Activated naive CD8-positive, alpha-beta T cell treated with anti-CD3 and anti-CD28 coated beads for 36 hours (primary cell): ENCODE measurements around the gene ZKSCAN1. TPM values are rescaled to one million over a fixed set of nuclear protein-coding genes. Genes with fewer than 3 reads are reported as not detected.

Experiments
- DNase-seq: peaks from one replicate; pipeline ENCODE4 v3.0.0; 2021
- H3K27ac Mint-ChIP-seq: one replicate; pipeline ENCODE4 v1.8.0; 2022; ENCODE audit warnings: mild to moderate bottlenecking, moderate library complexity, mixed read lengths
- H3K27me3 Mint-ChIP-seq: one replicate; pipeline ENCODE4 v1.8.0; 2022; ENCODE audit warnings: mild to moderate bottlenecking, mixed read lengths
- H3K36me3 Mint-ChIP-seq: one replicate; pipeline ENCODE4 v1.8.0; 2021; ENCODE audit warnings: mild to moderate bottlenecking, mixed read lengths
- H3K4me1 Mint-ChIP-seq: one replicate; pipeline ENCODE4 v1.8.0; 2021; ENCODE audit warnings: mixed read lengths
- H3K4me3 Mint-ChIP-seq: one replicate; pipeline ENCODE4 v1.8.0; 2022; ENCODE audit warnings: mild to moderate bottlenecking, moderate library complexity, mixed read lengths
- H3K9me3 Mint-ChIP-seq: one replicate; pipeline ENCODE4 v1.8.0; 2022; ENCODE audit warnings: mixed read lengths
- total RNA-seq, 2 experiments: library from RNA; stranded (reverse); gene quantifications; one replicate each; pipeline ENCODE4 v1.2.3, GENCODE V29; 2021

ZKSCAN1 gene
- total RNA-seq, 2 experiments from 2014 or later, result 38.6 to 41.5 TPM

DNA sequence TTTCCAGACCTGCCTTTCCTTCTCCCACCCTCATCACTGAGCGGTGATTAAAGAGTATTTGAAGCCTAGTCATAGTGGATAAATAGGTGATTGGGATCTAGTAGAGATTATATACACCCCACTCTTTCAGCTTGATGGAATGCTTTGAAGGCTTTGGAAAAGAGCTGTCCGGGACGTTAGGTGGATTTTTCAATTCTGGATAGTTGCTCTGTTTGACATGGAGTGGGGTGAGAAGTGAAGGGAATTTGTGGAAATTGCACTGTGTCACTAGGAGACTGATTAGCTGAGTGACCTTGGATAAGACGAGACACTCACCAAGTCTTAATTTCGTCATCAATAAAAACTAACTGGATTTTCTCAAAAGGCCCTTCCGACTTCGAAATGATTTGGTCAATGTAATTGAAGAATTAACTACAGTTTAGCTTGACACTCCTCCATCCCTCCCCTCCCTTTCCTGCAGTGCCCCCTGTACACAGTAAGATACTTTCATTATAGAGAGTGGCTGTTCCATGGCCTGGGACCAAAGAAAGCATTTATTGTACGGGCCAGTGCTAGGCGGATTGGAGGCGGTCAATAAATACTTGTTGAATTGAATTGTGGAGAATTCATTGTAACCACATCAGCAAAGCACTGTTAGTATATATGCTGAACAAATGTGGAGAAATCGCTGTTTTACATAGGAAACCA lies 962 bp downstream of the ZKSCAN1 start:
- peak overlapping the region; percentile 93 for H3K27ac Mint-ChIP-seq
- peaks cover 43% of the 10 kb centered on the region for H3K4me1 Mint-ChIP-seq
- no peak for DNase-seq
- H3K27me3 Mint-ChIP-seq, result no peaks in the 10 kb centered on the region
- H3K4me3 Mint-ChIP-seq, result peak overlapping the region; percentile 90
- no peaks in the 10 kb centered on the region for H3K9me3 Mint-ChIP-seq
- H3K36me3 Mint-ChIP-seq, result peaks cover 25% of the 10 kb centered on the region

DNA sequence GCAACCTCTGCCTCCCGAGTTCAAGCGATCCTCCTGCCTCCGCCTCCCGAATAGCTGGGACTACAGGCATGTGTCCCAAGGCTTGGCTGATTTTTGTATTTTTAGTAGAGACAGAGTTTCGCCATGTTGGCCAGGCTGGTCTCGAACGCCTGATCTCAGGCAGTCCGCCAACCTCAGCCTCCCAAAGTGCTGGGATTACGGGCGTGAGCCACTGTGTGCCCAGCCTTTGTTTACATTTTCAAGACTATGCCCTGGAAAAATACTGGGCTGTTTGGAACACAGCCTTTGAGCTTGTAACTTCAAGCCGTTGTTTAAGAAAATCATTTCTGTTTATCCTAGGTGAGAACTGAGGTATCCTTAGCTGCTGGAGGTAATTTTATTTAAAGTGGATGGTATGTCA lies 1.9 kb downstream of the ZKSCAN1 start:
- Mint-ChIP-seq H3K4me1 (peaks cover 49% of the 10 kb centered on the region), H3K36me3 (peaks cover 31% of the 10 kb centered on the region), H3K9me3 (no peaks in the 10 kb centered on the region), H3K27ac (no peak overlapping the region), H3K27me3 (no peaks in the 10 kb centered on the region), H3K4me3 (no peak overlapping the region)
- no peak for DNase-seq

DNA sequence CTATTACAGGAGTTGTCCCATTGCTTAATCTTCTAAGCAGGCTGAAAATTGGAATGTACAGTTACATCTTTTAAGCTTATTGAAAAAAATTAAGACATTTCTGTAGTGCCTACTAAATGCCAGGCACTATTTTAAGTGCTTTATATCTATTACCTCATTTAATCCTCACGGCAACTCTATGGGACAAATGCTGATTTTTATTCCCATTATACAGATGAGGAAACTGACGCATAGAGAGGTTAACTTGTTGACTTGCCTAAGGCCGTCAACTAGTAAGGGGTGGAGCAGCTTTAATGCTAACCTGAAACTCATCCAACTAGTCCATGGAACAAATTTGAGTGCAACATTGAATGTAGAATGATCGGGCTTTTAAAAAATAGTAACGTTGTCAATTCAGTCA lies 2.5 kb downstream of the ZKSCAN1 start:
- Mint-ChIP-seq H3K4me1 (peaks cover 48% of the 10 kb centered on the region), H3K4me3 (no peak overlapping the region), H3K27ac (no peak overlapping the region), H3K27me3 (no peaks in the 10 kb centered on the region), H3K9me3 (no peaks in the 10 kb centered on the region), H3K36me3 (peaks cover 32% of the 10 kb centered on the region)
- no peak for DNase-seq

GRCh38 chr7:100019908-100020307 lies 4.5 kb downstream of the ZKSCAN1 start:
- no peaks in the 10 kb centered on the region for H3K27me3 Mint-ChIP-seq
- H3K4me3 Mint-ChIP-seq, result no peak overlapping the region
- no peak for DNase-seq
- peak overlapping the region; percentile 54 for H3K27ac Mint-ChIP-seq
- H3K36me3 Mint-ChIP-seq, result peaks cover 41% of the 10 kb centered on the region
- H3K4me1 Mint-ChIP-seq, result peaks cover 39% of the 10 kb centered on the region
- H3K9me3 Mint-ChIP-seq, result no peaks in the 10 kb centered on the region

DNA sequence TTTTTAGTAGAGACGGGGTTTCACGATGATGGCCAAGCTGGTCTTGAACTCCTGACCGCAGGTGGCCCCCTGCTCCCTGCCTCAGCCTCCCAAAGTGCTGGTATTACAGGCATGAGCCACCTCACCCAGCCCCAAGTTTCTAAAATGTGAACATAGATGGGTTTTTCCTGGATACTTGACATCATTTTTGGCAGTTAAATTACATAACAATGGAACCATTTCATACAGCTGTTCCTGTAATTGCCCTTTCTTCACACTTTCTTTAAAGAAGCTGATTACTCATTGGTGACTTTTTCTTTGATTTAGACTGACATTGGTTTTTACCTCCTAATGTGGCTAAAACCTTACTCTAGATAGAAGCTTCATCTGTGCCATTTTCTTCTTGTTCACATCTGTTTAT lies 5.9 kb downstream of the ZKSCAN1 start:
- Mint-ChIP-seq H3K4me3 (no peak overlapping the region), H3K36me3 (peaks cover 43% of the 10 kb centered on the region), H3K4me1 (peaks cover 36% of the 10 kb centered on the region), H3K9me3 (no peaks in the 10 kb centered on the region), H3K27ac (peak overlapping the region; percentile 75), H3K27me3 (no peaks in the 10 kb centered on the region)
- no peak for DNase-seq

DNA sequence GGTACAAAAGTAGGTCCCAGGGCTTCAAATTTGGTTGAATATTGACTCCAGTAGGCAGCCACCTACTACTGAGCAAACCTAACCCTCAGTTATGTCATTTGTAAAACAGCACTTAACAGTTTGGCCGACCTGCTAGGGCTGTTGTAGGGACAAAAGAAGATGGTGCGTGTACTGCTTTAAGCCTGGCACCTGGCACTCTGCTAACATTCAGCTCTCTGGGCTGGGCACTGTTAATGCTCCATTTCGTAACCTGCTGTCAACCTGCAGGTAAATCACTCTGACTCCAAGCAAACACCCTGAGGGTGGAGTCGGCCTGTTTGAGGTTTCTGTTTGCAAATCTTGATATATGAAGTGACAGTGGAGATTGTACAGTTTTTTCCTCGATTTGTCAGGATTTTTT lies 7.2 kb downstream of the ZKSCAN1 start:
- no peak for DNase-seq
- Mint-ChIP-seq H3K4me1 (peaks cover 27% of the 10 kb centered on the region), H3K27ac (no peak overlapping the region), H3K9me3 (no peaks in the 10 kb centered on the region), H3K27me3 (no peaks in the 10 kb centered on the region), H3K36me3 (peaks cover 43% of the 10 kb centered on the region), H3K4me3 (no peak overlapping the region)

GRCh38 chr7:100023526-100023925 lies 8.1 kb downstream of the ZKSCAN1 start:
- no peak overlapping the region for H3K4me3 Mint-ChIP-seq
- H3K4me1 Mint-ChIP-seq, result peaks cover 26% of the 10 kb centered on the region
- peaks cover 36% of the 10 kb centered on the region for H3K36me3 Mint-ChIP-seq
- no peaks in the 10 kb centered on the region for H3K9me3 Mint-ChIP-seq
- no peak overlapping the region for H3K27ac Mint-ChIP-seq
- no peak for DNase-seq
- no peaks in the 10 kb centered on the region for H3K27me3 Mint-ChIP-seq

DNA sequence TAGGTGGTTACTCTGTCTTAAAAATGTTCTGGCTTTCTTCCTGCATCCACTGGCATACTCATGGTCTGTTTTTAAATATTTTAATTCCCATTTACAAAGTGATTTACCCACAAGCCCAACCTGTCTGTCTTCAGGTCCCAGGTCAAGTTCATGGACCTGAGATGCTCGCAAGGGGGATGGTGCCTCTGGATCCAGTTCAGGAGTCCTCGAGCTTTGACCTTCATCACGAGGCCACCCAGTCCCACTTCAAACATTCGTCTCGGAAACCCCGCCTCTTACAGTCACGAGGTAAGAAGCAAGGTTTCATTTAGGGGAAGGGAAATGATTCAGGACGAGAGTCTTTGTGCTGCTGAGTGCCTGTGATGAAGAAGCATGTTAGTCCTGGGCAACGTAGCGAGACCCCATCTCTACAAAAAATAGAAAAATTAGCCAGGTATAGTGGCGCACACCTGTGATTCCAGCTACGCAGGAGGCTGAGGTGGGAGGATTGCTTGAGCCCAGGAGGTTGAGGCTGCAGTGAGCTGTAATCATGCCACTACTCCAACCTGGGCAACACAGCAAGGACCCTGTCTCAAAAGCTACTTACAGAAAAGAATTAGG lies 8.7 kb downstream of the ZKSCAN1 start:
- H3K27ac Mint-ChIP-seq, result no peak overlapping the region
- peaks cover 32% of the 10 kb centered on the region for H3K36me3 Mint-ChIP-seq
- peaks cover 25% of the 10 kb centered on the region for H3K4me1 Mint-ChIP-seq
- no peaks in the 10 kb centered on the region for H3K27me3 Mint-ChIP-seq
- no peaks in the 10 kb centered on the region for H3K9me3 Mint-ChIP-seq
- no peak for DNase-seq
- no peak overlapping the region for H3K4me3 Mint-ChIP-seq

DNA sequence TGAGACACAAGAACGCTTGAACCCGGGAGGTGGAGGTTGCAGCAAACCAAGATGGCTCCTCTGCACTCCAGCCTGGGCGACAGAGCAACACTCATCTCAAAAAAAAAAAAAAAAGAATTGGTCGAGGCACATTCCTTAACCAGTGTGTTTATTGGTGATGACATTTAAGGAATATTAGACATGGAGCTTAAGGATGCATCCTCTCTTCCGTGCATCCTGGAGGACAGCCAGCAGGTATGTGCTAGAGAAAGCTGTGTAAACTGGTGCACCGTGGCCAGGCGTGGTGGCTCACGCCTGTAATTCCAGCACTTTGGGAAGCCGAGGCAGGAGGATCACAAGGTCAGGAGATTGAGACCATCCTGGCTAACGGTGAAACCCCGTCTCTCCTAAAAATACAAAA lies 11.8 kb downstream of the ZKSCAN1 start:
- Mint-ChIP-seq H3K27ac (no peak overlapping the region), H3K4me3 (no peak overlapping the region), H3K9me3 (no peaks in the 10 kb centered on the region), H3K27me3 (no peaks in the 10 kb centered on the region), H3K4me1 (peaks cover 2% of the 10 kb centered on the region), H3K36me3 (peaks cover 31% of the 10 kb centered on the region)
- no peak for DNase-seq

GRCh38 chr7:100029596-100029995 lies 14.2 kb downstream of the ZKSCAN1 start:
- Mint-ChIP-seq H3K9me3 (no peaks in the 10 kb centered on the region), H3K27ac (no peak overlapping the region), H3K4me3 (no peak overlapping the region), H3K27me3 (no peaks in the 10 kb centered on the region), H3K4me1 (peaks cover 2% of the 10 kb centered on the region), H3K36me3 (peaks cover 34% of the 10 kb centered on the region)
- no peak for DNase-seq

- Mint-ChIP-seq H3K4me1 (no peaks in the 10 kb centered on the region), H3K9me3 (no peaks in the 10 kb centered on the region)
These were observed 18.1 kb downstream of the ZKSCAN1 start for GRCh38 chr7:100033526-100033925.

GRCh38 chr7:100034871-100035510 lies 19.6 kb downstream of the ZKSCAN1 start:
- H3K9me3 Mint-ChIP-seq, result no peaks in the 10 kb centered on the region
- no peaks in the 10 kb centered on the region for H3K27me3 Mint-ChIP-seq
- H3K4me3 Mint-ChIP-seq, result no peak overlapping the region
- H3K4me1 Mint-ChIP-seq, result no peaks in the 10 kb centered on the region
- DNase-seq, result no peak
- H3K27ac Mint-ChIP-seq, result no peak overlapping the region
- H3K36me3 Mint-ChIP-seq, result peaks cover 48% of the 10 kb centered on the region

More at GRCh38 chr7:100033526-100033925, 18.1 kb downstream of the ZKSCAN1 start:
- Mint-ChIP-seq H3K27me3 (no peaks in the 10 kb centered on the region), H3K36me3 (peaks cover 47% of the 10 kb centered on the region), H3K4me3 (no peak overlapping the region), H3K27ac (no peak overlapping the region)
- no peak for DNase-seq

DNA sequence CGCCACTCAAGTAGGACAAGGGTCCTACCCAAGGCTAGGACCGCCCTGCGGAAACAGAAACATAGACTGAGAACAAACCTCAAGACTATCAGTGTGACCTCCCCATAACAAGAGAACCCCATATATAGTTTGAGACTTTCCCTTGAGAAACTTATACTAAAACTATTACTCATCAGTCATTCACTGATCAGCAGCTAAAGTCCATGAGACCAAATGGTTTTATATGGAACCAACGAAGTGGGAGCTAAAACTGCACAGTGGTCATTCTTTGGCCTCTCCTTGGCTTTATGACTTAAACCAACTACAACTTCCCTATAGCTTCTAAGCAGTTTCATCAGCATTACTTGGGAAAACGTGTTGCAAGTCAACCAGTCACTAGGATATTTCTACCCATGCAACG lies 20.5 kb downstream of the ZKSCAN1 start:
- no peak for DNase-seq
- H3K4me3 Mint-ChIP-seq, result no peak overlapping the region
- H3K4me1 Mint-ChIP-seq, result peaks cover 5% of the 10 kb centered on the region
- peaks cover 46% of the 10 kb centered on the region for H3K36me3 Mint-ChIP-seq
- no peaks in the 10 kb centered on the region for H3K9me3 Mint-ChIP-seq
- no peaks in the 10 kb centered on the region for H3K27me3 Mint-ChIP-seq
- no peak overlapping the region for H3K27ac Mint-ChIP-seq

DNA sequence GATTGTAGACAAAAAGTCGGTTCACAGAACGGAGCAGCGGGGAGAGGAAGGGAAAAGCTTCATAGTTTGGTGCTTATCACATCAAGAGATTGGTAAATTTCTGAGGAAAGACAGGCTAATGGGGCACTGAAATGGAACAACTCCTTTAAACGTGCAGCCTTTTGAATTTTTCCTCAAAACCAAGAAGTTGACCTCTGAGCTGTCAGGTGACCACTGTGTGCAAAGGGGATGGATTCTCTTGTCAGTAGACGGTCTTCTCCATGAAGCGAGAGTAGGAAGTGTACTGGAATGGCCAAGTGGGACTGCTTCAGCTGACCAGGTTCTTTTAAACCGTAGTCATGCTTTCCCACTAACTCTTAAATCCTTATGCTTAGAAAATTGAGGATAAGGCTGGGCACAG lies 22.9 kb downstream of the ZKSCAN1 start:
- Mint-ChIP-seq H3K27ac (no peak overlapping the region), H3K27me3 (no peaks in the 10 kb centered on the region)

GRCh38 chr7:100040575-100040974 lies 25.2 kb downstream of the ZKSCAN1 start:
- Mint-ChIP-seq H3K27me3 (no peaks in the 10 kb centered on the region), H3K27ac (peak overlapping the region; percentile 42), H3K36me3 (peaks cover 27% of the 10 kb centered on the region), H3K4me1 (peaks cover 14% of the 10 kb centered on the region), H3K9me3 (peaks cover 2% of the 10 kb centered on the region), H3K4me3 (no peak overlapping the region)
- no peak for DNase-seq

More for the DNA sequence above, 22.9 kb downstream of the ZKSCAN1 start:
- H3K4me1 Mint-ChIP-seq, result peaks cover 12% of the 10 kb centered on the region
- peaks cover 2% of the 10 kb centered on the region for H3K9me3 Mint-ChIP-seq
- H3K4me3 Mint-ChIP-seq, result no peak overlapping the region
- DNase-seq, result no peak
- H3K36me3 Mint-ChIP-seq, result peaks cover 44% of the 10 kb centered on the region
